Vagina (tissue), 2 donors: ENCODE results near the gene TIMP3. TPM values are rescaled to one million over a fixed set of nuclear protein-coding genes. Genes with fewer than 3 reads are reported as not detected.

Experiments used
- DNase-seq, 2 donors: peaks; one replicate each; pipeline ENCODE4 v3.0.0-alpha.2; 2017; ENCODE audit errors: extremely low spot score in 2 of 2
- H3K27ac ChIP-seq: fragments of 200-600 bp; sonication (generic); one replicate; pipeline ENCODE4 v1.5.1; 2019
- H3K27me3 ChIP-seq: fragments of 200-600 bp; sonication (generic); one replicate; pipeline ENCODE4 v1.5.1; 2019
- H3K36me3 ChIP-seq, 2 donors: fragments of 200-600 bp; sonication (generic); one replicate each; pipeline ENCODE4 v1.5.1; 2017 to 2019
- H3K4me1 ChIP-seq: fragments of 200-600 bp; sonication (generic); one replicate; pipeline ENCODE4 v1.5.1; 2019
- H3K4me3 ChIP-seq, 2 donors: fragments of 200-600 bp; sonication (generic); 1 replicate in 1 of 2; 2 replicates in 1 of 2; pipeline ENCODE4 v1.5.1; 2016 to 2019
- H3K9me3 ChIP-seq: fragments of 200-600 bp; sonication (generic); one replicate; pipeline ENCODE4 v1.5.1; 2019
- POLR2A ChIP-seq, 2 donors: fragments of 450-650 bp; IDR thresholded peaks; one replicate each; pipeline ENCODE4 v1.6.1; 2017; ENCODE audit warnings: antibody characterized with exemption in 2 of 2, mild to moderate bottlenecking in 2 of 2, moderate library complexity in 2 of 2
- POLR2AphosphoS5 ChIP-seq, 2 donors: sonication (generic); formaldehyde crosslinking; IDR thresholded peaks; one replicate each; pipeline ENCODE4 v1.9.0; 2017; ENCODE audit warnings: antibody characterized with exemption in 2 of 2, mild to moderate bottlenecking in 2 of 2, low read depth in 1 of 2; ENCODE audit not compliant: insufficient read depth in 1 of 2
- intact Hi-C: fragments of 100-400 bp; cut with DNase I; formaldehyde crosslinking; loops from one replicate; pipeline ENCODE4 v1.15.1; 2023
- total RNA-seq: library from RNA; depleted of rRNA; stranded (reverse); fragments of >200 nt; gene quantifications from one replicate; pipeline ENCODE4 v1.2.3, GENCODE V29; 2016
- TF ChIP-seq, protein P1 (sequence below), 3 experiments: fragments of 450-650 bp in 2 of 3; fragments of 200-600 bp in 1 of 3; sonication (generic) in 1 of 3; IDR thresholded peaks; one replicate each; pipeline ENCODE4 v1.5.1; 2017 to 2019; ENCODE audit warnings: antibody characterized with exemption in 3 of 3, mild to moderate bottlenecking in 2 of 3, moderate library complexity in 2 of 3

TIMP3 gene
- total RNA-seq, 1 donor from 2014 or later: 262 TPM

GRCh38 chr22:32829451-32829851, 27.9 kb downstream of the TIMP3 start:
- no peak for TF ChIP-seq POLR2A (IDR thresholded peaks at IDR 0.05)
- peak in 1 of 2 donors; percentile 75 for TF ChIP-seq POLR2AphosphoS5 (IDR thresholded peaks at IDR 0.05; ENCODE audit: insufficient read depth in 1 of 2, low read depth in 1 of 2)
- H3K9me3 ChIP-seq: no peaks in the 10 kb centered on the region
- intact Hi-C loops: no loop called here
- no peak for DNase-seq
- H3K4me3 ChIP-seq: no peak overlapping the region
- peaks cover 0 to 5% of the 10 kb centered on the region in 2 donors for H3K36me3 ChIP-seq
- H3K27ac ChIP-seq: no peak overlapping the region
- peaks cover 92% of the 10 kb centered on the region for H3K4me1 ChIP-seq
- no peaks in the 10 kb centered on the region for H3K27me3 ChIP-seq

GRCh38 chr22:32830473-32830872, 29.0 kb downstream of the TIMP3 start:
- peak overlapping the region; percentile 31 for H3K27ac ChIP-seq
- DNase-seq: no peak
- no peaks in the 10 kb centered on the region for H3K27me3 ChIP-seq
- H3K36me3 ChIP-seq: peaks cover 0 to 5% of the 10 kb centered on the region in 2 donors
- no peak overlapping the region for H3K4me3 ChIP-seq
- intact Hi-C loops: no loop called here
- TF ChIP-seq, protein P1, sequence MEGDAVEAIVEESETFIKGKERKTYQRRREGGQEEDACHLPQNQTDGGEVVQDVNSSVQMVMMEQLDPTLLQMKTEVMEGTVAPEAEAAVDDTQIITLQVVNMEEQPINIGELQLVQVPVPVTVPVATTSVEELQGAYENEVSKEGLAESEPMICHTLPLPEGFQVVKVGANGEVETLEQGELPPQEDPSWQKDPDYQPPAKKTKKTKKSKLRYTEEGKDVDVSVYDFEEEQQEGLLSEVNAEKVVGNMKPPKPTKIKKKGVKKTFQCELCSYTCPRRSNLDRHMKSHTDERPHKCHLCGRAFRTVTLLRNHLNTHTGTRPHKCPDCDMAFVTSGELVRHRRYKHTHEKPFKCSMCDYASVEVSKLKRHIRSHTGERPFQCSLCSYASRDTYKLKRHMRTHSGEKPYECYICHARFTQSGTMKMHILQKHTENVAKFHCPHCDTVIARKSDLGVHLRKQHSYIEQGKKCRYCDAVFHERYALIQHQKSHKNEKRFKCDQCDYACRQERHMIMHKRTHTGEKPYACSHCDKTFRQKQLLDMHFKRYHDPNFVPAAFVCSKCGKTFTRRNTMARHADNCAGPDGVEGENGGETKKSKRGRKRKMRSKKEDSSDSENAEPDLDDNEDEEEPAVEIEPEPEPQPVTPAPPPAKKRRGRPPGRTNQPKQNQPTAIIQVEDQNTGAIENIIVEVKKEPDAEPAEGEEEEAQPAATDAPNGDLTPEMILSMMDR (IDR thresholded peaks at IDR 0.05): no peak
- peak; percentile 54 to 81 for TF ChIP-seq POLR2AphosphoS5 (IDR thresholded peaks at IDR 0.05; ENCODE audit: insufficient read depth in 1 of 2, low read depth in 1 of 2)
- H3K9me3 ChIP-seq: no peaks in the 10 kb centered on the region
- peaks cover 92% of the 10 kb centered on the region for H3K4me1 ChIP-seq

DNA sequence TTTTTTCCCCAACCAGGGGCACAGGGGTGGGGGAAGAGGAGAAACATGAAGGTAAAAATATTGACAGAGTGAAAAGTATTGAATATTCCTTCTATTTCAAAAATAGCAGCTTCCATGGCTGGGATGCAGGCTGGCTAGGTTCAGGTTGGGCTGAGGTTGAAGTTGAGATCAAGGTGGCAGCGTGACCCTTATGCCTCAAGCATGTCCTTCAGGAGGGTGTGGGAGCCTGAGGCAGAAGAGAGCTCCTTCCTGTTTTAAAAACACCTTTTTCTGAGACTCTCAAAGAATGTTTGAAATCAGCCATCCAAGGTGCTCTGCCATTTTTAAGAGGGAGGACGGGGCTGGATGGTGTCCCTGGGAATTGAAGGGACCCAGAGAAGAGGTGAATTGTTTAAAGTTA, 29.5 kb downstream of the TIMP3 start:
- peaks cover 0 to 5% of the 10 kb centered on the region in 2 donors for H3K36me3 ChIP-seq
- peak in 1 of 2 donors; percentile 1 for TF ChIP-seq POLR2AphosphoS5 (IDR thresholded peaks at IDR 0.05; ENCODE audit: insufficient read depth in 1 of 2, low read depth in 1 of 2)
- TF ChIP-seq, protein P1 (IDR thresholded peaks at IDR 0.05): no peak
- intact Hi-C loops: no loop called here
- no peaks in the 10 kb centered on the region for H3K27me3 ChIP-seq
- no peaks in the 10 kb centered on the region for H3K9me3 ChIP-seq
- H3K4me1 ChIP-seq: peaks cover 94% of the 10 kb centered on the region
- peak overlapping the region; percentile 31 for H3K27ac ChIP-seq
- no peak for DNase-seq
- H3K4me3 ChIP-seq: no peak overlapping the region

DNA sequence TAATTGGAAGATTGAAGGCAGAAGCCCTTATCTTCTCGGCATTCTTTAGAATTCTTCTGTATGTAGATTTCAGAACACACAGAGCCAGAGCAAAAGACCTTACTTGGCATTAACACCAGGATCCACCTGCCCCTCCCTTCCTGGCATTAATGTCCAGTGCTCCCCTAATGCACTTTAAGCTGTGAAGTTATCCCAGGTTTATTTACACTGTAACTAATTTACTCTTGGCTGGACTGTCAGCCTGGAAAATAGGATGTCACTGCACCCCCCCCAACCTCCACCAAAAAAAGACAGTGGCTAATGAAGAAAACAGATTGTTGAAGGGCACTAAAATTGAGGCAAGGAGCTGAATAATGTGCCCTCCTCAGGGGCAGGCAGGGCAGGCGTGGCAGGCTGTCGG, 30.1 kb downstream of the TIMP3 start:
- peak overlapping the region; percentile 31 for H3K27ac ChIP-seq
- H3K27me3 ChIP-seq: no peaks in the 10 kb centered on the region
- intact Hi-C loops: no loop called here
- H3K9me3 ChIP-seq: no peaks in the 10 kb centered on the region
- H3K36me3 ChIP-seq: peaks cover 0 to 5% of the 10 kb centered on the region in 2 donors
- no peak overlapping the region for H3K4me3 ChIP-seq
- no peak for TF ChIP-seq POLR2A (IDR thresholded peaks at IDR 0.05)
- TF ChIP-seq, protein P1 (IDR thresholded peaks at IDR 0.05): no peak
- TF ChIP-seq POLR2AphosphoS5 (IDR thresholded peaks at IDR 0.05; ENCODE audit: insufficient read depth in 1 of 2, low read depth in 1 of 2): no peak
- H3K4me1 ChIP-seq: peaks cover 94% of the 10 kb centered on the region
- DNase-seq: no peak

DNA sequence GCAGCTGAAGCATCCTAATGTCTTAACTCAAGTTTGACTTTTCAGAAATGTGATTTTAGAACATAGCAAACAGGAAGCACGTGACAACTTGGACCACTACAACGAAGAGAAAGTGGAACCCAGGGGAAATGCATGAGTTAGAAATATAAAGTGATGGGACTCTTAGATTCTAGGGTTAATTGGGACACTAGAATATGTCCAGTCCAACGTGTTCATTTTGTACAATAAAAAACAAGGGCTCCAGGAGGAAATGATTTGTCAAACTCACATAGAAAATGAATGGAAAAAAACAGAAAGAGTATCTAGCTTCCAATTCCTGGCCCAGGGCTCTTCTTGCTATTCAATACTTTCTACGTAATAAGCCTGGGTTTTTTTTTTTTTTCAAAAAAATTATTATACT, 30.7 kb downstream of the TIMP3 start:
- Histone ChIP-seq H3K27me3 (no peaks in the 10 kb centered on the region), H3K27ac (no peak overlapping the region), H3K36me3 (peaks cover 0 to 5% of the 10 kb centered on the region in 2 donors), H3K9me3 (no peaks in the 10 kb centered on the region), H3K4me3 (no peak overlapping the region), H3K4me1 (peaks cover 94% of the 10 kb centered on the region)
- intact Hi-C loops: no loop called here
- no peak for DNase-seq
- no peak for TF ChIP-seq POLR2A (IDR thresholded peaks at IDR 0.05)
- no peak for TF ChIP-seq POLR2AphosphoS5 (IDR thresholded peaks at IDR 0.05; ENCODE audit: insufficient read depth in 1 of 2, low read depth in 1 of 2)
- TF ChIP-seq, protein P1 (IDR thresholded peaks at IDR 0.05): no peak
